ENCODE data around the gene ABCB8. TPM values are rescaled to one million over a fixed set of nuclear protein-coding genes. Genes with fewer than 3 reads are reported as not detected.
A peak's percentile ranks its signal among the peaks of the same experiment; 100 is the strongest.

Gene ABCB8
- total RNA-seq (10 to 100 TPM; 23.1 to 29.1 TPM), polyA plus RNA-seq (ENCODE audit: insufficient read length in 2 of 2) (10 to 100 TPM; 46.4 to 69.4 TPM)
- long read RNA-seq, donor 1, full-length matches to known transcripts, result 3 of 3 reads
- long read RNA-seq, donor 1, partial matches to known transcripts, result 0 of 3 reads
- long read RNA-seq, donor 1, other reads (novel, unspliced or antisense), result 0 of 3 reads
- long read RNA-seq, donor 2, full-length matches to known transcripts, result 2 of 2 reads
- long read RNA-seq, donor 2, partial matches to known transcripts, result 0 of 2 reads
- long read RNA-seq, donor 2, other reads (novel, unspliced or antisense), result 0 of 2 reads
- long read RNA-seq, donor 3, partial matches to known transcripts, result 5 of 5 reads
- long read RNA-seq, donor 3, other reads (novel, unspliced or antisense), result 0 of 5 reads
- long read RNA-seq, donor 4, full-length matches to known transcripts, result 1 of 38 reads
- long read RNA-seq, donor 4, partial matches to known transcripts, result 13 of 38 reads
- long read RNA-seq, donor 4, other reads (novel, unspliced or antisense), result 24 of 38 reads

DNA sequence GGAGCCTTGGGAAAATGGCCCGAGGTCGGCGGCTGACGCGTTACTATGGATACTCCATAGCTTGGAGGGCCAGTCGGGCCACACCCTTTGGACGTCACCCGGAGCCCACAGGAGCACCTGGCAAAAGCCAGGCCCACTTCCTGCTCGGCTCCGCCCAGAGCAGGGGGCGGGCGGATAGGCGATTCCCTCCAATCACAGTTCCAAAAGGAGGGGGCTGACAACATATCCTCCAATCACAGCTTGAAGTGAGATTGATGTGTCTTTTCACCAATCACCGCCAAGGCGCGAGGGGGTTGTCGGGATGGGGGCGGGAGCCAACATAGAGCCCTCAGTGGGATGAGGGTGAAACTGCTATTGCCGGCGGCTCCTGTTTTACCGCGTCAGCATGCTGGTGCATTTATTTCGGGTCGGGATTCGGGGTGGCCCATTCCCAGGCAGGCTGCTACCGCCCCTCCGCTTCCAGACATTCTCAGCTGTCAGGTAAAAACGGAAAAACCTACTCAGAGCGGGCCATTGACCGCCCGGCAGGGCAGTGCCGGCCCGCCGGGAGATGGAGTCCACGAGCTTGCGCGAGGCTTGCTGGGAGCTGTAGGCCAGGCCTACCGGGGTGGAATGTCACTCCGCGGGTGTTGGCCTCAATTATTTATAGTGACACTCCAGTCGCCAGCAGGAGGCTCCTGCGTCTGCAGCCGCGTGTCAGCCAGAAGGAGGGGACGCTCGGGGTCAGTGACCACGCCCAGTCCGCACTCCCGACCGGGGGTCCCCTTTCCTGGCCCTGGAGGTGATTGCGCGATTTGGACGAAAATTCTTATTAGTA lies at the start of gene ABCB8:
ABCB8 (plus strand) TSS at position 320 of the 817 bp plus-strand sequence; CDS start at position 386, 66 bp downstream.
- Histone ChIP-seq H3K36me3 (ENCODE audit: control insufficient read depth, insufficient read depth, low read length) (peaks cover 21% of the 10 kb centered on the region), H3K9me3 (ENCODE audit: control insufficient read depth, insufficient read depth, low read length) (no peaks in the 10 kb centered on the region), H3K4me1 (ENCODE audit: control insufficient read depth, insufficient read depth, low read length) (peaks cover 20% of the 10 kb centered on the region), H3K27ac (ENCODE audit: low read depth, low read length) (peak within 1 kb of the TSS; percentile 89), H3K4me3 (ENCODE audit: low read depth, low read length) (peak within 1 kb of the TSS; percentile 98), H3K27me3 (ENCODE audit: control insufficient read depth, insufficient read depth, low read length) (peaks cover 1% of the 10 kb centered on the region)
- under 1% methylated on average over 48 of the region's 53 CpGs for WGBS (ENCODE audit: insufficient coverage)
- DNase-seq (ENCODE audit: low read depth in 4 of 6, low spot score in 6 of 6), result peak; percentile 99 to 100 (median 99)

DNA sequence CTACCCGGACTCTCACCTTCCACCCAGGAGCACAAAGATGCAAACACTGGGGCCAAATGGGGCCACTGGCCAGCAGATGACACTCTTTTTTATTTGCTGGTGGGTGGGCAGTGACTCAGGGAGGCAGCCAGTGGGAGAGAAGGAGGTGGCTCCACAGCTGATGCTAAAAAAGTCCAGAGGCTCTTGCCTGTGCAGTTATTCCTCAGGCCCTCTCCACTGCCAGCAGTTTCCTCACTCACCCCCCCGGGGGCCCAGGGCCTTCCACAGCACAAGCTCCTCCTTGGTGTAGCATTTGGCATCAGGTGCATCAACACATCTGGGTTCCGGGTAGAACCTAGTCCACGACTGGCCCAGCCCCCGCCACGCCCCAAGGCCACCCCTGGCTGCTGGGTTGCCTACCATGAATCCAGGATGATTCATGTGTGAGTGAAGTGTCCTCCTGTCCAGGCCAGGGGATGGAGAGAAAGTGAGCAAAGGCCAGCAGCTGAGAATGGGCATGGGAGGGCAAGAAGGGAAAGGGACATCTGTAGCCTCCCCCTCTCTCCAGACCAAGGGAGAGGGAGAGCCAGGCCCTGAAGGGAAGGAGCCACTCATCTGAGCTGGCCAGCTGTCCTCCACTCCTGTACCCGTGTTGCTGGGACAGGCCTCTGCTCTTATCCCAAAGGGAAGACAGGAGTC lies 48.4 kb upstream of the ABCB8 start:
- 66% methylated on average over 6 of the region's 7 CpGs for WGBS (ENCODE audit: insufficient coverage)
- H3K27me3 ChIP-seq (ENCODE audit: control insufficient read depth, insufficient read depth, low read length), result no peaks in the 10 kb centered on the region
- H3K9me3 ChIP-seq (ENCODE audit: control insufficient read depth, insufficient read depth, low read length), result no peaks in the 10 kb centered on the region
- no peaks in the 10 kb centered on the region for H3K36me3 ChIP-seq (ENCODE audit: control insufficient read depth, insufficient read depth, low read length)
- H3K27ac ChIP-seq (ENCODE audit: low read depth, low read length), result peak overlapping the region; percentile 44
- no peak for DNase-seq (ENCODE audit: low read depth in 4 of 6, low spot score in 6 of 6)
- peak overlapping the region; percentile 31 for H3K4me3 ChIP-seq (ENCODE audit: low read depth, low read length)
- peaks cover 72% of the 10 kb centered on the region for H3K4me1 ChIP-seq (ENCODE audit: control insufficient read depth, insufficient read depth, low read length)

GRCh38 chr7:150980663-150981062 lies 47.6 kb upstream of the ABCB8 start:
- Histone ChIP-seq H3K27me3 (ENCODE audit: control insufficient read depth, insufficient read depth, low read length) (no peaks in the 10 kb centered on the region), H3K27ac (ENCODE audit: low read depth, low read length) (no peak overlapping the region), H3K4me3 (ENCODE audit: low read depth, low read length) (no peak overlapping the region), H3K36me3 (ENCODE audit: control insufficient read depth, insufficient read depth, low read length) (no peaks in the 10 kb centered on the region), H3K4me1 (ENCODE audit: control insufficient read depth, insufficient read depth, low read length) (peaks cover 65% of the 10 kb centered on the region), H3K9me3 (ENCODE audit: control insufficient read depth, insufficient read depth, low read length) (no peaks in the 10 kb centered on the region)
- DNase-seq (ENCODE audit: low read depth in 4 of 6, low spot score in 6 of 6), result peak in 2 of 6 donors; percentile 49 to 65
- WGBS (ENCODE audit: insufficient coverage), result 57% methylated on average over 1 of the region's 2 CpGs

DNA sequence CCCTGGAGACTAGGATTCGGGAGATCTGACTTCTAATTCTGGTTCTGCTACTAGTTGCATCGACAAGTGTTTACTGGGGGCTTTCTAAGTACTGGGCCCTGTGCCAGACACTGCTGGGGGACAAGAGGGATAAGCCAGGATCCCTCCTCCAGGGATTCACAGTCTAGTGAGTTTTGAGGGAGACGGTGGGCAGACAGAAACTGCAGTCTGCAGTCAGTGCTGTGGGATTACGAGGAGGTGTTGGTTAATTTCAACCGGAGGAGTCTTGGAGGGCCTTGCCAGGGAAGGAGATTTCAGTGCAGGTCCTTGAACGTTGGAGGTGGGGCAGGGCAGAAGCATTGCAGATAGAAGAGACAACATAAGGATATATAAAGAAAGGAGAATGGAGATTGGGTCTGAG lies 46.6 kb upstream of the ABCB8 start:
- WGBS (ENCODE audit: insufficient coverage), result 34% methylated on average over 5 of the region's 6 CpGs
- DNase-seq (ENCODE audit: low read depth in 4 of 6, low spot score in 6 of 6), result no peak
- Histone ChIP-seq H3K27ac (ENCODE audit: low read depth, low read length) (no peak overlapping the region), H3K9me3 (ENCODE audit: control insufficient read depth, insufficient read depth, low read length) (no peaks in the 10 kb centered on the region), H3K36me3 (ENCODE audit: control insufficient read depth, insufficient read depth, low read length) (no peaks in the 10 kb centered on the region), H3K4me3 (ENCODE audit: low read depth, low read length) (no peak overlapping the region), H3K27me3 (ENCODE audit: control insufficient read depth, insufficient read depth, low read length) (no peaks in the 10 kb centered on the region), H3K4me1 (ENCODE audit: control insufficient read depth, insufficient read depth, low read length) (peaks cover 65% of the 10 kb centered on the region)

DNA sequence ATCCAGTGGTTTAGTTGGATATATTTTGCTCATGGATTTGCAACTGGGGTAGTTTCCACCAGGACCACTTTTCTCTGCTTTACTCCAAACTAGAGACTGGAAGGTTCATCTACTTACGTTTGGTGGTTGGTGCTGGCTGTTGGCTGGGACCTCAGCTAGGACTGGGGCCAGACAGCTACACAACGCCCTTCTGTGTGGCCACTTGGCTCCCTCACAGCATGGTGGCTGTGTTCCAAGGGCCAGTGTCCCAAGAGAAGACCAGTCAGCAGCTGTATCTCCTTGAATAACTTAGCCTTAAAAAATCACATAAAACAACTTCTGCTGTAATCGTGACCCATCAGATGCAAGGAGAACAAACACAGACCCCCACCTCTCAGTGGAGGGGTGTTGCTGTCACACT lies 45.9 kb upstream of the ABCB8 start:
- WGBS (ENCODE audit: insufficient coverage), result 9% methylated on average over 2 of the region's 3 CpGs
- Histone ChIP-seq H3K4me1 (ENCODE audit: control insufficient read depth, insufficient read depth, low read length) (peaks cover 61% of the 10 kb centered on the region), H3K9me3 (ENCODE audit: control insufficient read depth, insufficient read depth, low read length) (no peaks in the 10 kb centered on the region), H3K27me3 (ENCODE audit: control insufficient read depth, insufficient read depth, low read length) (no peaks in the 10 kb centered on the region), H3K27ac (ENCODE audit: low read depth, low read length) (no peak overlapping the region), H3K36me3 (ENCODE audit: control insufficient read depth, insufficient read depth, low read length) (no peaks in the 10 kb centered on the region), H3K4me3 (ENCODE audit: low read depth, low read length) (no peak overlapping the region)
- peak in 1 of 6 donors; percentile 80 for DNase-seq (ENCODE audit: low read depth in 4 of 6, low spot score in 6 of 6)

GRCh38 chr7:150983893-150984368 lies 44.3 kb upstream of the ABCB8 start:
- H3K36me3 ChIP-seq (ENCODE audit: control insufficient read depth, insufficient read depth, low read length), result no peaks in the 10 kb centered on the region
- peak in 1 of 6 donors; percentile 68 for DNase-seq (ENCODE audit: low read depth in 4 of 6, low spot score in 6 of 6)
- H3K4me1 ChIP-seq (ENCODE audit: control insufficient read depth, insufficient read depth, low read length), result peaks cover 62% of the 10 kb centered on the region
- no peak overlapping the region for H3K4me3 ChIP-seq (ENCODE audit: low read depth, low read length)
- WGBS (ENCODE audit: insufficient coverage), result 21% methylated on average over 2 of the region's 2 CpGs
- H3K27me3 ChIP-seq (ENCODE audit: control insufficient read depth, insufficient read depth, low read length), result no peaks in the 10 kb centered on the region
- no peak overlapping the region for H3K27ac ChIP-seq (ENCODE audit: low read depth, low read length)
- H3K9me3 ChIP-seq (ENCODE audit: control insufficient read depth, insufficient read depth, low read length), result no peaks in the 10 kb centered on the region

DNA sequence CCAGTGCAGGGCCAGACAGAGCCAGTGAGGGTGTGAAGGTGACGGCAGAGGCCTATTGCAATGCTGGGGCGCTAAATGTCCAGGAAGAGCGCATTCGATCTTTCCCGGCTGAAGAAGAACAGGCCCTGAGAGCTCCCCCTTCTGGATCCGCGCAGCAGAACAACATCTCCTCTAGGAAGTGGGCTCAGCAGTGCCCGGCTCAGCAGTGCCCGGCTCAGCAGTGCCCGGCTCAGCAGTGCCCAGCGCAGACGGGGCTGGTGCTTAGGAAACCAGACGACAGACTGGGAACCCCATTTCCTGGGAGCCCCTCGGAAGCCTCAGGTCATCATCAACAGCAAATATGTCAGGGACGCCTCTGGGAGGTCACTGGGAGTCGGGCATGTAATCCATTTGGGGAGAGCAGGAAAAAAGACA lies 42.1 kb upstream of the ABCB8 start:
- Histone ChIP-seq H3K27me3 (ENCODE audit: control insufficient read depth, insufficient read depth, low read length) (no peaks in the 10 kb centered on the region), H3K36me3 (ENCODE audit: control insufficient read depth, insufficient read depth, low read length) (no peaks in the 10 kb centered on the region), H3K4me3 (ENCODE audit: low read depth, low read length) (no peak overlapping the region), H3K9me3 (ENCODE audit: control insufficient read depth, insufficient read depth, low read length) (no peaks in the 10 kb centered on the region), H3K27ac (ENCODE audit: low read depth, low read length) (no peak overlapping the region), H3K4me1 (ENCODE audit: control insufficient read depth, insufficient read depth, low read length) (peaks cover 46% of the 10 kb centered on the region)
- WGBS (ENCODE audit: insufficient coverage), result 4% methylated on average over 14 of the region's 16 CpGs
- DNase-seq (ENCODE audit: low read depth in 4 of 6, low spot score in 6 of 6), result peak in 2 of 6 donors; percentile 89 to 94

DNA sequence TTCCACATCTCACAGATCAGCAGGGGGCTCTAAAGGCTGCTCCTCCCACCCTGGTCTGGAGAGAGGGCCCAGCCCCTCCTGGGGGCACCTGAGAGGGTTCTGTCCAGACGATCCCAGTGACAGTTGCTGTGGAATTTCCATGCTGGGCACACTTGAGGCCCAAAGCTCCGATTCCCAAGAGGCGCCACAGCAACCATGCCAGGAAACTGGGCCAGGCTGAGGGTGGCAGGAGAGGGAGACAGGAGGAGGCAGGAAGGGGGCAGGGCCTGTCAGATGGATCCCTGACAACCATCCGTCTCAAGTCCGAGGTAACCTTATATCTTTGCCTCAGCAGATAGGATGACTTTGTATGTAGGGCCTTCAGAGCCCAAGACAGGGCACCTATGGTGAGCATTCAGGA lies 41.7 kb upstream of the ABCB8 start:
- DNase-seq (ENCODE audit: low read depth in 4 of 6, low spot score in 6 of 6), result no peak
- Histone ChIP-seq H3K27me3 (ENCODE audit: control insufficient read depth, insufficient read depth, low read length) (no peaks in the 10 kb centered on the region), H3K4me1 (ENCODE audit: control insufficient read depth, insufficient read depth, low read length) (peaks cover 42% of the 10 kb centered on the region), H3K9me3 (ENCODE audit: control insufficient read depth, insufficient read depth, low read length) (no peaks in the 10 kb centered on the region), H3K4me3 (ENCODE audit: low read depth, low read length) (no peak overlapping the region), H3K36me3 (ENCODE audit: control insufficient read depth, insufficient read depth, low read length) (no peaks in the 10 kb centered on the region), H3K27ac (ENCODE audit: low read depth, low read length) (no peak overlapping the region)
- whole genome bisulfite sequencing (ENCODE audit: insufficient coverage), result 84% methylated on average over 5 of the region's 5 CpGs

Measured in spinal cord (tissue), 10 donors.